RWPE2 (cell line): Measurements from ENCODE around the gene FANK1.
"Not testable (repeated sequence)": the region's sequence is repeated elsewhere in the genome, so short reads cannot be mapped to it uniquely, and the experiment has no call there.

ENCODE experiments used
- ATAC-seq: fragments of 200-7000 bp; cut with Tn5 transposase; 3 replicates; pipeline ENCODE4 v1.9.1; 2021; ENCODE audit warnings: low read depth
- DNase-seq: peaks from one replicate; pipeline ENCODE4 v3.0.0-alpha.2; 2020; ENCODE audit warnings: low spot score
- H3K27ac ChIP-seq: fragments of 450-650 bp; 2 replicates; pipeline ENCODE4 v1.5.1; 2017; ENCODE audit warnings: mild to moderate bottlenecking; ENCODE audit not compliant: poor library complexity, severe bottlenecking
- H3K27me3 ChIP-seq: fragments of 250-450 bp; sonication (Bioruptor Pico); 2 replicates; pipeline ENCODE4 v1.5.1; 2021; ENCODE audit warnings: mild to moderate bottlenecking, moderate library complexity; ENCODE audit not compliant: insufficient read depth, poor library complexity, severe bottlenecking
- H3K36me3 ChIP-seq: fragments of 250-450 bp; sonication (Bioruptor Pico); 2 replicates; pipeline ENCODE4 v1.5.1; 2020; ENCODE audit warnings: low read depth, mild to moderate bottlenecking, moderate library complexity
- H3K4me1 ChIP-seq: fragments of 250-450 bp; sonication (Bioruptor Pico); 2 replicates; pipeline ENCODE4 v1.5.1; 2021; ENCODE audit warnings: mild to moderate bottlenecking, moderate library complexity; ENCODE audit not compliant: insufficient read depth, poor library complexity, severe bottlenecking
- H3K4me3 ChIP-seq: fragments of 250-450 bp; sonication (Bioruptor Pico); 2 replicates; pipeline ENCODE4 v1.5.1; 2021; ENCODE audit warnings: mild to moderate bottlenecking, moderate library complexity; ENCODE audit not compliant: severe bottlenecking
- H3K9me3 ChIP-seq: fragments of 250-450 bp; sonication (Bioruptor Pico); 2 replicates; pipeline ENCODE4 v1.5.1; 2021; ENCODE audit warnings: mild to moderate bottlenecking, moderate library complexity; ENCODE audit not compliant: severe bottlenecking
- CTCF ChIP-seq: fragments of 450-650 bp; IDR thresholded peaks from one replicate; pipeline ENCODE4 v1.5.1; 2017; ENCODE audit warnings: mild to moderate bottlenecking, moderate library complexity; ENCODE audit not compliant: poor library complexity, severe bottlenecking

FANK1 gene

DNA sequence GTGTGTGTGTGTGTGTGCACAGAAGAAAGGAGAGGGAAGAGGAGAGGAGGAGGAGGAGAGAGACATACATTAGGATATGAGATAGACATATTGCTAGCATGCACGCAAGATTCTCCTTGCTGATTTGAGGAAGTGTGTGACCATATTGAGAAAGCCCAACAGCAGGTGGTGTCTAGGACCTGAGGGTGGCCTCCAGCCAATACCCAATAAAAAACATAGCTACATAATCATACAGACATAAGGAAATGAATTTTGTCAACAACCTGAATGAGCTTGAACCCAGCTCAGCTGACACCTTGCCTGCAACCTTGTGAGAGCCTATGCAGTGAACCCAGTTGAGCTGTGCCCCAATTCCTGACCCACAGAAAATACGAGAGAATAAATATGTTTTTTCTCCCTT is 11.2 kb downstream of the FANK1 start:
- DNase-seq, ATAC-seq: not testable (repeated sequence)

DNA sequence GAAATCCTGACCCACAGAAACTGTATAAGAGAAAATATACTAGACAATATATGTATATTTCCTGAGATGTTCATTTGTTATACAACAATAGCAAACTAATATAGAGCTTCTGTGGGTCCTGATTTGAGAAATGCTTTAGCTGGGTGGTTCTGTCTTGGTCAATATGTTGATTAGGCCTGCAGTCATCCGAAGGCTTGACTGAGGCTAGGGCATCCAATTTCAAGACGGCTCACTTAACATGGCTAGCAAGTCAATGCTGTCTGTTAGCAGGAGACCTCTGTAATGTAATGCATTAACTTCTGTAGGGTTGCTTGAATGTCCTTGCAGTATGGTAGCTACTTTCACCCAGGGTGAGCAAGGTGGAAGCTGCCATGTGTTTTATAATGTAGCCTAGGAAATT is 12.4 kb downstream of the FANK1 start:
- ATAC-seq, H3K36me3 ChIP-seq, H3K9me3 ChIP-seq, H3K4me3 ChIP-seq, H3K4me1 ChIP-seq, DNase-seq, H3K27ac ChIP-seq, H3K27me3 ChIP-seq: not testable (repeated sequence)

More for the DNA sequence above, 11.2 kb downstream of the FANK1 start:
- H3K4me3 ChIP-seq, H3K36me3 ChIP-seq, H3K9me3 ChIP-seq, H3K27ac ChIP-seq, H3K27me3 ChIP-seq, H3K4me1 ChIP-seq: not testable (repeated sequence)

DNA sequence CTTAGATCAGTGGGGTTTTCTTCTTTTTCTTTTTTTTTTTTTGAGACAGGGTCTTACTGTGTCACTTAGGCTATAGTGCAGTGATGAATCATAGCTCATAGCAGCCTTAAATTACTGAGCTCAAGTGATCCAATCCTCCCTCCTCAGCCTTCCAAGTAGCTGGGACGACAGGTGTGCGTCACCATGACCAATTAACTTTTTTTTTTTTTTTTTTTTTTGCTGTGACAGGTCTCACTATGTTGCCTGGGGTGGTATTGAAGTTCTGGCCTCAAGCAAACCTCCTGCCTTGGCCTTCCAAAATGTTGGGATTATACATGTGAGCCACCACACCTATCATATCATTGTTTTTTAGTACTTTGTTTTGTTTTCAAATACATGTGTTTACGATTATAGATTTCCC is 13.1 kb downstream of the FANK1 start:
- H3K27ac ChIP-seq, DNase-seq, ATAC-seq, H3K4me3 ChIP-seq, H3K27me3 ChIP-seq, H3K36me3 ChIP-seq, H3K4me1 ChIP-seq, H3K9me3 ChIP-seq: not testable (repeated sequence)

- H3K4me1 ChIP-seq = no peaks in the 10 kb centered on the region
- H3K9me3 ChIP-seq = no peaks in the 10 kb centered on the region
- no peak overlapping the region for H3K4me3 ChIP-seq
- ATAC-seq (no peak), DNase-seq (no peak)
- H3K27ac ChIP-seq = no peak overlapping the region
- TF ChIP-seq CTCF = no peak
- no peaks in the 10 kb centered on the region for H3K27me3 ChIP-seq
- no peaks in the 10 kb centered on the region for H3K36me3 ChIP-seq
These were observed 14.8 kb downstream of the FANK1 start for GRCh38 chr10:125911145-125911544.

DNA sequence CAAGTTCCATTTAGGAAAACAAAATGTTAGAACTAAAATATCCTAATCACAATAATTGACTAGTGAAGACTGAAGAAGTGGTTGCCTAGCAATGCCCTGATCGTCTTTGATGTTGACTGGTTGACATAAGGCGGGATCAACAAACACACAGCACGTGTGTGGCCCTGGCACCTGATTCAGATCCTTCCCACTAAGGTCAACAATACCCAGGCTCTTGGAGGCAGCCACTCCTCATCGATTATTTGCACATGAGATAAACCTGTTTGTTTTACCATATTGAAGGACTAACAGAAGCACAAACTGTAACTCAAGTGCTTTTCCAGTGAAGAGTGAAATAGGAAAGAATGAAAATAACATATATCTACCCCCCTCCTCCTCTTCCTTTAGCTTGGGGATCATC is 15.6 kb downstream of the FANK1 start:
- no peaks in the 10 kb centered on the region for H3K9me3 ChIP-seq
- no peak for ATAC-seq
- H3K27ac ChIP-seq = no peak overlapping the region
- H3K36me3 ChIP-seq = no peaks in the 10 kb centered on the region
- H3K4me3 ChIP-seq = no peak overlapping the region
- H3K4me1 ChIP-seq = no peaks in the 10 kb centered on the region
- H3K27me3 ChIP-seq = no peaks in the 10 kb centered on the region
- no peak for DNase-seq
- TF ChIP-seq CTCF = no peak

DNA sequence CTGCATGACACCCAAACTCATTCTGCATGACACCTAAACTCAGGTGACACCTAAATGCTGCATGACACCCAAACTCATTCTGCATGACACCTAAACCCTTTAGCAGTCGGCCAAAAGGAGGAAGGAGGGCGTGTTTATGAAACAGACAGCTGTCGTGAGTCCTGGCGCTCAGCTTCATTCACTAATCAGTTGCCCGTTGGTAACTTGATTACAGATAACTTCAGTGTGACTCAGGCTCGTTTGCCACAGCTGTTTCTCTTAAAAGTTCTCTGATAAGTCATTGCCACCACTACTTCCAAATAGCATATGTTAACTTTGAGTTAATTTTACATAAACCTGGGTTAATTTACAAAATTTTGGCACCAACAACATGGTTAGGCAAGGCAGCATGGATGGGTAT is 16.9 kb downstream of the FANK1 start:
- not testable (repeated sequence) for ATAC-seq, DNase-seq

GRCh38 chr10:125916977-125917376 is 20.6 kb downstream of the FANK1 start:
- no peaks in the 10 kb centered on the region for H3K4me1 ChIP-seq
- TF ChIP-seq CTCF = no peak
- no peaks in the 10 kb centered on the region for H3K36me3 ChIP-seq
- ATAC-seq = no peak
- no peak overlapping the region for H3K4me3 ChIP-seq
- DNase-seq = no peak
- H3K9me3 ChIP-seq = no peaks in the 10 kb centered on the region
- no peak overlapping the region for H3K27ac ChIP-seq
- H3K27me3 ChIP-seq = no peaks in the 10 kb centered on the region

More for the DNA sequence above, 16.9 kb downstream of the FANK1 start:
- not testable (repeated sequence) for H3K36me3 ChIP-seq, H3K4me3 ChIP-seq, H3K27ac ChIP-seq, H3K4me1 ChIP-seq, H3K27me3 ChIP-seq, H3K9me3 ChIP-seq

DNA sequence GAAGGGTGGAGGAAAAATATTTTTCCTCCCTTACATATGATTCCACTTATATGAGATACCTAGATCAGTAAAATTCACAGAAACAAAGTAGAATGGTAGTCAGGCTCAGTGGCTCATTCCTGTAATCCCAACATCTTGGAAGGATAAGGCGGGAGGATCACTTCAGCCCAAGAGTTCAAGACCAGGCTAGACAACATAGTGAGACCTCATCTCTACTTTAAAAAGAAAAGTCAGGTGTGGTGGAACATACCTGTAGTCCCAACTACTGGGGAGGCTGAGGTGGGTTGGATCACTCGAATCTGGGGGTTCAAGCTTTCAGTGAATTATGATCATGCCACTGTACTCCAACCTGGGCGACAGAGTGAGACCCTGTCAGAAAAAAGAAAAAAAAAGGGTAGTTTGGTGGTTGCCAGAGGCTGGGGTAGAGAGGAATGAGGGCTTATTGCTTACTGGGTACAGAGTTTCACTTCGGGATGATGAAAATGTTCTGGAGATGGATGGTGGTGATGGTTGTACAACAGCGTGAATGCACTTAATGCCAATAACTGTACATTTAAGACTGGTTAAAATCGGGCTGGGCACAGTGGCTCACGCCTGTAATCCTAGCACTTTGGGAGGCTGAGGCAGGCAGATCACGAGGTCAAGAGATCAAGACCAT is 21.5 kb downstream of the FANK1 start:
- not testable (repeated sequence) for ATAC-seq, H3K4me3 ChIP-seq, DNase-seq, H3K4me1 ChIP-seq, H3K27ac ChIP-seq, H3K36me3 ChIP-seq, H3K27me3 ChIP-seq, H3K9me3 ChIP-seq

DNA sequence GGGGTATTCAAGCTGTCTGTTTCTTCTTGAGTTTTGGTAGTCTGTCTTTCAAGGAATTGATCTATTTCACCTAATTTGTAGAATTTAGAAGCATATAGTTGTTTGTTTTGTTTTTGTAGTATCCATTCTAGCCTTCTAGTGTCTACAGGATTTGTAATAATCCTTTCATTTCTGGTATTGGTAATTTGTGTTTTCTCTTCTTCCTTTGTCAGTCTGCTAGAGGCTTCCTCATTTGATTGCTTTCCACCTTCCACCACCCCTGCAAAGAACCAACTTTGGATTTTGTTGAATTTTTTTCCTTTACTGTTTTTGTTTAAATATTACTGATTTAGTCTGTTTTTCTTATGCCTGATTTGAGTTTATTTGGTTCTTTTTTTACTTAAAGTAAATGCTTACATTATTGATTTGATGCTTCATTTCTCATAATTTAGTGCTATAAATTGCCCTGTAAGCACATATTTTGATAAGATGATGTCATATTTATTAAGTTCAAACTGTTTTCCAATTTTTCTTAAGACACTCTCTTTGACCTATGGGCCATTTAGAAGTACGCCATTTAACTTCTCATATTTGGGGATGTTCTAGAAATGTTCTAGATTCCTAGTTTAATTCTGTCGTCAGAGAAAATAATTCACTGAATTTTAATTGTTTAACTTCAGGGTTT is 25.4 kb downstream of the FANK1 start:
- H3K4me1 ChIP-seq, H3K27me3 ChIP-seq, H3K36me3 ChIP-seq, H3K27ac ChIP-seq, H3K9me3 ChIP-seq, H3K4me3 ChIP-seq, DNase-seq, ATAC-seq: not testable (repeated sequence)
